ENCODE data around the gene MDM4.

MDM4 gene

GRCh38 chr1:204574016-204574864 lies 58.0 kb downstream of the MDM4 start:
- no peak for FAIRE-seq
- DNase-seq (ENCODE audit: insufficient read length, low spot score) = no peak
- TF ChIP-seq POU2F2 (IDR thresholded peaks at IDR 0.05; ENCODE audit: low read depth, low read length) = no peak
- TF ChIP-seq POLR2A (IDR thresholded peaks at IDR 0.05; ENCODE audit: low read depth, low read length) = no peak
- no peak for TF ChIP-seq POLR2AphosphoS5 (IDR thresholded peaks at IDR 0.05; ENCODE audit: low read depth, low read length)
- no peak for TF ChIP-seq TAF1 (IDR thresholded peaks at IDR 0.05; ENCODE audit: low read depth, low read length)
- no peak for TF ChIP-seq SPI1 (IDR thresholded peaks at IDR 0.05; ENCODE audit: low read depth, low read length)
- no peak for TF ChIP-seq PAX5 (IDR thresholded peaks at IDR 0.05; ENCODE audit: insufficient read depth, low read length, severe bottlenecking)

DNA sequence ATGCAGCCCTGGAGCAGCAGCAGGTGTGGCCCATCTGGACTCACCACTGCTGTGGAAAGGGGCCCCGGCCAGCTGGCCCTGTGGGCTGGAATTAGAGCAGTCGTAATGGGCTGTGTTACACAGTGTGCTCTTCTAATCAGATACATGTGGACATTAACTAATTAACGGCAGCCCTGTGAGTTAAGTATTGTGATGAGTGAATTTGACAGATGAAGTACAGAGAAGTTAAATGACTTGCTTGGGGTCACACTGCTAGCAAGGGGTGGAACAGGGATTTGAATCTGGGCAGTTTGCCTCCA lies 58.6 kb downstream of the MDM4 start:
- FAIRE-seq = no peak
- no peak for DNase-seq (ENCODE audit: insufficient read length, low spot score)
- TF ChIP-seq POLR2AphosphoS5 (IDR thresholded peaks at IDR 0.05; ENCODE audit: low read depth, low read length) = no peak
- TF ChIP-seq POLR2A (IDR thresholded peaks at IDR 0.05; ENCODE audit: low read depth, low read length) = no peak
- TF ChIP-seq PAX5 (IDR thresholded peaks at IDR 0.05; ENCODE audit: insufficient read depth, low read length, severe bottlenecking) = no peak
- TF ChIP-seq POU2F2 (IDR thresholded peaks at IDR 0.05; ENCODE audit: low read depth, low read length) = no peak
- TF ChIP-seq TAF1 (IDR thresholded peaks at IDR 0.05; ENCODE audit: low read depth, low read length) = no peak

DNA sequence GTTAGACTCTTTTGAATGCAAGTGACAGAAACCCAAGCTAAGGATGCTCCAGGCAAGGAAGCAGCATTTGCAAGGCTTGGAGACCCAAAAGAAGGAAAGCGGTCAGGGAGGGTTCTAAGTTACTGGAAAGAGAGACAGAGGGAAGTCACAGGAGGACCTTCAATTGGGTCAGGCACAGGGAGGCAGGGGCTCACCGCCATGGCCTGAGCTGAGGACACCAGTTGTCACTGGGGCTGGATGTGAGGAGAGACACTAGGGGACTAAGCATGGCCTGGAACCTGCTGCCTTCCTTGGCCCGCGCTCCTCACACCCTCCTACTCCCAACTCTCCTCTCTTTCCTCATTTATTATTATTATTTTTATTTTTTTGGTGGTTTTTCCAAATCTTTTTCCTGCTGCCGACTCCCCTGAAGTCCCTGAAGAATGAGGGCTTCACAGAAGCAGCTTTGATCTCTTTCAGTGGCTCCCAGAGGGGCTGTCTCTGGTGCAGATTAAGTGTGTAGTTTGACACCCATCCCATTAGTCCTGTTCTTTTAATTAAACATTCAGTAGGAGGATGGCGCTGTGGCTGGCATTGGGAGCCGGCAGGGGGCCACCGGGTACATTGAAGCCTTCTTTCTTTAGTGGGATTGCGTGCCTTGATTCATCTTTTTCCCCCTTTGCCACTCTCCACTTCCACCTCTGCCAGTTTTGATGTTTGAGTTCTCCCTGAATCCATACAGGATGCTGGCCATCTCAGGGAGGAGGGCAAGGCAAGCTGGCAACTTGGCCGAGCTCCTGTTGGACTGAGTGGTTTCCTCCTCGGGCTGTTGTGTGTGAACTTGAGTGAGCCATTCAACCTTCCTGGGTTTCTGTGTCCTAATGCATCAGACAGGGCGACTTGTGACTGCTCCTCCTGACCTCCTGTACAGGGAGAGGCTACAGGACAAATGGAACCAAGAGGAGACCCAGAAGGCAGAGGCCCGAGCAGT lies 59.3 kb downstream of the MDM4 start:
- DNase-seq (ENCODE audit: insufficient read length, low spot score) (no peak), FAIRE-seq (no peak)

GRCh38 chr1:204576422-204576821 lies 60.2 kb downstream of the MDM4 start:
- DNase-seq (ENCODE audit: insufficient read length, low spot score) = no peak
- TF ChIP-seq PAX5 (IDR thresholded peaks at IDR 0.05; ENCODE audit: insufficient read depth, low read length, severe bottlenecking) (no peak), SPI1 (IDR thresholded peaks at IDR 0.05; ENCODE audit: low read depth, low read length) (no peak), TAF1 (IDR thresholded peaks at IDR 0.05; ENCODE audit: low read depth, low read length) (no peak), POLR2AphosphoS5 (IDR thresholded peaks at IDR 0.05; ENCODE audit: low read depth, low read length) (no peak), POLR2A (IDR thresholded peaks at IDR 0.05; ENCODE audit: low read depth, low read length) (no peak)
- FAIRE-seq = no peak

More for the DNA sequence above, 59.3 kb downstream of the MDM4 start:
- TF ChIP-seq POU2F2 (IDR thresholded peaks at IDR 0.05; ENCODE audit: low read depth, low read length) = no peak
- no peak for TF ChIP-seq TAF1 (IDR thresholded peaks at IDR 0.05; ENCODE audit: low read depth, low read length)
- no peak for TF ChIP-seq PAX5 (IDR thresholded peaks at IDR 0.05; ENCODE audit: insufficient read depth, low read length, severe bottlenecking)
- no peak for TF ChIP-seq POLR2AphosphoS5 (IDR thresholded peaks at IDR 0.05; ENCODE audit: low read depth, low read length)
- TF ChIP-seq SPI1 (IDR thresholded peaks at IDR 0.05; ENCODE audit: low read depth, low read length) = no peak
- TF ChIP-seq POLR2A (IDR thresholded peaks at IDR 0.05; ENCODE audit: low read depth, low read length) = no peak

- FAIRE-seq = no peak
- no peak for TF ChIP-seq SPI1 (IDR thresholded peaks at IDR 0.05; ENCODE audit: low read depth, low read length)
- TF ChIP-seq POU2F2 (IDR thresholded peaks at IDR 0.05; ENCODE audit: low read depth, low read length) = no peak
- no peak for TF ChIP-seq PAX5 (IDR thresholded peaks at IDR 0.05; ENCODE audit: insufficient read depth, low read length, severe bottlenecking)
- TF ChIP-seq POLR2A (IDR thresholded peaks at IDR 0.05; ENCODE audit: low read depth, low read length) = no peak
- no peak for TF ChIP-seq POLR2AphosphoS5 (IDR thresholded peaks at IDR 0.05; ENCODE audit: low read depth, low read length)
- no peak for TF ChIP-seq TAF1 (IDR thresholded peaks at IDR 0.05; ENCODE audit: low read depth, low read length)
Measured at GRCh38 chr1:204577794-204578478, 61.7 kb downstream of the MDM4 start.

GRCh38 chr1:204578867-204579664 lies 62.9 kb downstream of the MDM4 start:
- DNase-seq (ENCODE audit: insufficient read length, low spot score) = peak; percentile 47
- no peak for TF ChIP-seq POU2F2 (IDR thresholded peaks at IDR 0.05; ENCODE audit: low read depth, low read length)
- TF ChIP-seq PAX5 (IDR thresholded peaks at IDR 0.05; ENCODE audit: insufficient read depth, low read length, severe bottlenecking) = no peak
- TF ChIP-seq POLR2AphosphoS5 (IDR thresholded peaks at IDR 0.05; ENCODE audit: low read depth, low read length) = no peak
- TF ChIP-seq SPI1 (IDR thresholded peaks at IDR 0.05; ENCODE audit: low read depth, low read length) = peak; percentile 84
- TF ChIP-seq POLR2A (IDR thresholded peaks at IDR 0.05; ENCODE audit: low read depth, low read length) = no peak
- no peak for TF ChIP-seq TAF1 (IDR thresholded peaks at IDR 0.05; ENCODE audit: low read depth, low read length)
- peak; percentile 84 for FAIRE-seq

More at GRCh38 chr1:204577794-204578478, 61.7 kb downstream of the MDM4 start:
- DNase-seq (ENCODE audit: insufficient read length, low spot score) = no peak

- no peak for DNase-seq (ENCODE audit: insufficient read length, low spot score)
- TF ChIP-seq SPI1 (IDR thresholded peaks at IDR 0.05; ENCODE audit: low read depth, low read length) (no peak), PAX5 (IDR thresholded peaks at IDR 0.05; ENCODE audit: insufficient read depth, low read length, severe bottlenecking) (no peak), TAF1 (IDR thresholded peaks at IDR 0.05; ENCODE audit: low read depth, low read length) (no peak), POLR2AphosphoS5 (IDR thresholded peaks at IDR 0.05; ENCODE audit: low read depth, low read length) (no peak), POLR2A (IDR thresholded peaks at IDR 0.05; ENCODE audit: low read depth, low read length) (no peak), POU2F2 (IDR thresholded peaks at IDR 0.05; ENCODE audit: low read depth, low read length) (no peak)
- no peak for FAIRE-seq
Measured at GRCh38 chr1:204579681-204580080, 63.5 kb downstream of the MDM4 start.

GRCh38 chr1:204580862-204581261 lies 64.7 kb downstream of the MDM4 start:
- TF ChIP-seq POLR2AphosphoS5 (IDR thresholded peaks at IDR 0.05; ENCODE audit: low read depth, low read length) (no peak), POLR2A (IDR thresholded peaks at IDR 0.05; ENCODE audit: low read depth, low read length) (no peak), POU2F2 (IDR thresholded peaks at IDR 0.05; ENCODE audit: low read depth, low read length) (no peak), PAX5 (IDR thresholded peaks at IDR 0.05; ENCODE audit: insufficient read depth, low read length, severe bottlenecking) (no peak), SPI1 (IDR thresholded peaks at IDR 0.05; ENCODE audit: low read depth, low read length) (no peak), TAF1 (IDR thresholded peaks at IDR 0.05; ENCODE audit: low read depth, low read length) (no peak)
- DNase-seq (ENCODE audit: insufficient read length, low spot score) (no peak), FAIRE-seq (peak; percentile 40)

All from GM12891 (cell line).